Type B pancreatic cell (in vitro differentiated cells): ENCODE results near the gene SLC37A4. TPM values are rescaled to one million over a fixed set of nuclear protein-coding genes. Genes with fewer than 3 reads are reported as not detected.

ENCODE experiments used
- DNase-seq: peaks from one replicate; pipeline ENCODE4 v3.0.0; 2021; ENCODE audit warnings: mixed read lengths; ENCODE audit not compliant: unreplicated experiment; ENCODE audit errors: extremely low spot score
- H3K27ac Mint-ChIP-seq: 2 replicates; pipeline ENCODE4 v1.8.0; 2021; ENCODE audit warnings: mild to moderate bottlenecking, mixed read lengths
- H3K27me3 Mint-ChIP-seq: 2 replicates; pipeline ENCODE4 v1.8.0; 2021; ENCODE audit warnings: mixed read lengths
- H3K36me3 Mint-ChIP-seq: 2 replicates; pipeline ENCODE4 v1.8.0; 2021; ENCODE audit warnings: mixed read lengths
- H3K4me1 Mint-ChIP-seq: one replicate; pipeline ENCODE4 v1.8.0; 2021; ENCODE audit warnings: mixed read lengths; ENCODE audit not compliant: unreplicated experiment
- H3K4me3 Mint-ChIP-seq: 2 replicates; pipeline ENCODE4 v1.8.0; 2021; ENCODE audit warnings: mild to moderate bottlenecking, mixed read lengths
- H3K9me3 Mint-ChIP-seq: 2 replicates; pipeline ENCODE4 v1.8.0; 2021; ENCODE audit warnings: mixed read lengths
- CTCF ChIP-seq: fragments of 200-600 bp; sonication (generic); conservative IDR thresholded peaks from 2 replicates; pipeline ENCODE4 v1.5.0; 2021; ENCODE audit warnings: antibody characterized with exemption, mild to moderate bottlenecking
- total RNA-seq: library from RNA; stranded (reverse); gene quantifications from 2 replicates; pipeline ENCODE4 v1.2.1, GENCODE V29; 2021; ENCODE audit warnings: low replicate concordance

SLC37A4 gene
- total RNA-seq, 1 donor from 2014 or later = 41.4 TPM

GRCh38 chr11:119015054-119015611, 15.5 kb downstream of the SLC37A4 start:
- H3K36me3 Mint-ChIP-seq = peaks cover 46% of the 10 kb centered on the region
- H3K27me3 Mint-ChIP-seq = no peaks in the 10 kb centered on the region
- TF ChIP-seq CTCF = peak; percentile 19
- peak overlapping the region; percentile 40 for H3K27ac Mint-ChIP-seq
- DNase-seq = no peak
- H3K4me3 Mint-ChIP-seq = peak overlapping the region; percentile 53
- H3K9me3 Mint-ChIP-seq = no peaks in the 10 kb centered on the region
- H3K4me1 Mint-ChIP-seq = peaks cover 14% of the 10 kb centered on the region

GRCh38 chr11:119014209-119014924, 16.3 kb downstream of the SLC37A4 start:
- no peak for DNase-seq
- no peaks in the 10 kb centered on the region for H3K9me3 Mint-ChIP-seq
- H3K27ac Mint-ChIP-seq = no peak overlapping the region
- no peaks in the 10 kb centered on the region for H3K27me3 Mint-ChIP-seq
- H3K4me3 Mint-ChIP-seq = no peak overlapping the region
- TF ChIP-seq CTCF = no peak
- H3K36me3 Mint-ChIP-seq = peaks cover 43% of the 10 kb centered on the region
- peaks cover 9% of the 10 kb centered on the region for H3K4me1 Mint-ChIP-seq

GRCh38 chr11:119012629-119013170, 18.0 kb downstream of the SLC37A4 start:
- Mint-ChIP-seq H3K27me3 (no peaks in the 10 kb centered on the region), H3K4me1 (peaks cover 4% of the 10 kb centered on the region), H3K27ac (no peak overlapping the region), H3K36me3 (peaks cover 36% of the 10 kb centered on the region), H3K4me3 (no peak overlapping the region), H3K9me3 (no peaks in the 10 kb centered on the region)
- no peak for DNase-seq
- TF ChIP-seq CTCF = no peak

GRCh38 chr11:119011476-119012053, 19.1 kb downstream of the SLC37A4 start:
- DNase-seq = no peak
- Mint-ChIP-seq H3K9me3 (no peaks in the 10 kb centered on the region), H3K27ac (no peak overlapping the region), H3K4me1 (peaks cover 4% of the 10 kb centered on the region), H3K4me3 (no peak overlapping the region), H3K27me3 (no peaks in the 10 kb centered on the region), H3K36me3 (peaks cover 36% of the 10 kb centered on the region)
- no peak for TF ChIP-seq CTCF

- Mint-ChIP-seq H3K9me3 (no peaks in the 10 kb centered on the region), H3K36me3 (peaks cover 10% of the 10 kb centered on the region), H3K27ac (no peak overlapping the region), H3K27me3 (no peaks in the 10 kb centered on the region), H3K4me1 (no peaks in the 10 kb centered on the region), H3K4me3 (no peak overlapping the region)
- no peak for DNase-seq
- TF ChIP-seq CTCF = no peak
Measured at GRCh38 chr11:119006656-119007055, 24.0 kb downstream of the SLC37A4 start.
